T follicular helper cell (primary cell): ENCODE data around the gene MYO7A.

Experiments used
- DNase-seq: peaks from one replicate; pipeline ENCODE4 v3.0.0-alpha.2; 2020; ENCODE audit warnings: low read depth

MYO7A gene

GRCh38 chr11:77129069-77129841, 1.2 kb downstream of the MYO7A start:
- no peak for DNase-seq

GRCh38 chr11:77129842-77130756, 2.1 kb downstream of the MYO7A start:
- no peak for DNase-seq

- no peak for DNase-seq
Measured at GRCh38 chr11:77130763-77131513, 2.9 kb downstream of the MYO7A start.

DNA sequence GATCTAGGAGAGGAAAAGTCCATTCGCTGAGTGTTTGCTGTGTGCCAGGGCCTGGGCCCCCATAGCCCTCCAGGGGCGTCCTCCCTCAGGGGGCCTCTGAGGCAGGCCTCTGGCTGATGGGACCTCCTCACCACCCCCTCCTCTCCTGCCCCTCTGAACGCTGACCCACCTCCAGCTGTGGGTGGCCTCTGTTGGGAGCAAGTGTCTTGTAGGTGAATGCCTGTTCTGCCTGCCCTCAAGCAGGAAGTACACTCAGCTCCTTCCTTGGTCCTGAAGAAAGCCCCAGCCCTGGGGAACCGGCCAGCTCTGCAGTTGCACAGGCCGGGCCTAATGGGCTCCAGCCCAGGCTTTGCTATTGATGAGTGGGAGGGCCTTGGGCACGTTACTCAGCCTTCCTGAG, 3.5 kb downstream of the MYO7A start:
- no peak for DNase-seq

DNA sequence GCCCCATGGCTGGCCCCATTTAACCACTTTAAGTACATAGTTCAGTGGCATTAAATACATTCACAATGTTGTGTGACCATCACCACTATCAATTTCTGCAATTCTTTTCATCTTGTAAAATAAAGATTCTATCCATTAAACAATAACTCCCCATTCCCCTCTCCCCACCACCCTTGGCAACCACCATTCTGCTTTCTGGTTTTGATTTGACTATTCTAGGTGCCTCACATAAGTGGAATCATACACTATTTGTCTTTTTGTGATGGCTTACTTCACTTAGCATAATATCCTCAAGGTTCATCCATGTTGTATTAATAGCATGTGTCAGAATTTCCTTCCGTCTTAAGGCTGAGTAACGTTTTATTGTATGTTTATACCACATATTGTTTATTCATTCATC, 7.0 kb downstream of the MYO7A start:
- no peak for DNase-seq

GRCh38 chr11:77136074-77136473, 8.0 kb downstream of the MYO7A start:
- no peak for DNase-seq

DNA sequence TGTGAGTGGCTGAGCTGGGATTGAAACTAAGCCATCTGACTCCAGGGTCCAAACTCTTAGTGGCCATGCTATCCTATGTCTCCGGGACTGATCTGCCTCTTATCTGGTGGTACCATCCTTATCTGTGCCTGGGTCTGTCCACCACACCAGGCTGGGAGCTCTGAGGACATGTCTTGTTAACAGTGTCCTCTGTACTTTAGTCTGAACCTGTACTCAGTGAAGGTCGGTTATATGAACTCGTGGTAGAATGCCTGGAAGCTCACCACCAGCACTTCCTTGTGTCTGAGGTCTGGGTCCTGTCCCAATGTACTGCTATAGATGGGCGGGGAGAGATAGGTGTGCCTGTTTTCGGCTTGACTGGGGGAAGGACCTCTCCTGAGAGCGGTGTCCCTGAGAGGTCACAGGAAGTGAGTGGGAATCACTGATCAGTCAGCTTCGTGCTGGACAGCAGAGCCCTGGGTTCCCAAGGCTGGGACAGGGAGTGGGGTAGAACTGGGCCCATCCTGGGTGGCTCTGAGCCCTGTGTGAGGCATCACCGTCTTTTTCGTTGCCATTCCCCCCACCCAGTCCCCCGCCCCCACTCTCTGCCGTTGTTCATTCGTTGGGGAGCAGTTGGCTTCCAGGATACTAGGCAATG, 8.9 kb downstream of the MYO7A start:
- no peak for DNase-seq

DNA sequence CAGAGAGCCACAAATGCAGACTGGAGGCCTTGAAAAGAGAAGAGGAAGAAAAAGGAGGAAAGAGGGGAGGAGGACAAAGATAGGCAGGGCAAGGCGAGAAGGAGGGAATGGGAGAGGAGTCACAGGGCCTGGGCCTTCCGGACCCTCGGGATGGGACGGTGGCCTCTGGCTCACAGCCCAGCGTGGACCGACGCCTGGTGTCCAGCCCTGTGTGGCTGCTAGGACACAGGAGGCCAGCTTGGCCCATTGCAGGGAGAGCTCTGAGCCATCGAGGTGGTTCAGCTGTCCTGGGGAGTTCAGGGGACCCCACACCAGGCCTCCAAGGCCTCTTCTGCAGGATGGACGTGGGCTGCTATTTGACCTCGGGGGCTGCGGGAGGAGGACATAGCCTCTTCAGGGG, 9.4 kb downstream of the MYO7A start:
- DNase-seq, result no peak

- DNase-seq, result no peak
Measured at GRCh38 chr11:77138106-77138649, 10.1 kb downstream of the MYO7A start.

GRCh38 chr11:77139201-77139600, 11.2 kb downstream of the MYO7A start:
- no peak for DNase-seq

DNA sequence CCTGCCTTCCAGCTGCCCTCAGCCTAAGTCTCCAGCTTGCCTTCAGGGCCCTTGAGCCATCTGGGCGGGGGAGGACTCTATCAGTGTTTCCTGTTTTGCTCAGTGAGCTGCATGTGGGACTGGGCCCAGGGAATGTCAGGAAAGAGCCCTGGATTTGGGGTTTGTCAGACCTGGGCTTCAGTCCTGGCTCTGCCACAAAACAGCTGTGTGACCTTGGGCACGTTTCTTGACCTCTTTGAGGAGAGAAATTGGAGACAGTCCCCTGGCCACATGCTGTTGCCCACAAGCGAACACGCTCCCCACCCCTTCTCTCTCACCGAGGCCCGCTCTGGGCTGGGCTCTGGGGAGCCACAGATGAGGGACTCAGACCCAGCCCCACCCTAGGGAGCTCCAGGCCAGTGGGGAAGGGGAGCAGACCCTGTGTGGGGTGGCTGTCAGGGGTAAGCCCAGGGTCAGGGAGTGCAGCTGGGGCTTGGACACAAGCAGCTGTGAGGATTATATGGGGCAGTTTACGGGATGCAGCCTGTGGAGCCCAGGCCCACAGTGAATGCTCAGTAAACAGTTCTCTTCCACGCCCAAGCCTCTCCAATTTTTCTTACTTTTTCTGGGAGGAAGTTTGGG, 12.3 kb downstream of the MYO7A start:
- no peak for DNase-seq

GRCh38 chr11:77141034-77141433, 13.0 kb downstream of the MYO7A start:
- no peak for DNase-seq

DNA sequence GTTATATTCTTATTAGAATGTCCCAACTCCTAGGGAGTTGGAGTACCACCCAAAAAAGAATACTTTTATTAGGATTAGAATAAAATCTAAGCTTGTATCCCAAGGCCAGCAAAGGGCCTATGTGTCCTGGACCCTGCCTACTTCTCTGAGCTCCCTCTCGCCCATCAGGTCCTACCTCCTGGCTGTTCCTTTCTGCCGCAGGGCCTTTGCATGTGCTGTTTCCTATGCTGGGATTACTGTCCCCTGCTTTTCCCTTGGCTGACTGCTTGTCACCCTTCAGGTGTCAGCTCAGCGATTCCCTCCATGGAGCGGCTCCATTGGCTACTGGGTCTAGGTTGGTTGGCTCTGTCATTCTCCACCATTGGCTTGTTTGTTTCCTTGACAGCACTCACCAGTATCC, 13.4 kb downstream of the MYO7A start:
- DNase-seq, result no peak

GRCh38 chr11:77142091-77142975, 14.3 kb downstream of the MYO7A start:
- DNase-seq, result no peak

DNA sequence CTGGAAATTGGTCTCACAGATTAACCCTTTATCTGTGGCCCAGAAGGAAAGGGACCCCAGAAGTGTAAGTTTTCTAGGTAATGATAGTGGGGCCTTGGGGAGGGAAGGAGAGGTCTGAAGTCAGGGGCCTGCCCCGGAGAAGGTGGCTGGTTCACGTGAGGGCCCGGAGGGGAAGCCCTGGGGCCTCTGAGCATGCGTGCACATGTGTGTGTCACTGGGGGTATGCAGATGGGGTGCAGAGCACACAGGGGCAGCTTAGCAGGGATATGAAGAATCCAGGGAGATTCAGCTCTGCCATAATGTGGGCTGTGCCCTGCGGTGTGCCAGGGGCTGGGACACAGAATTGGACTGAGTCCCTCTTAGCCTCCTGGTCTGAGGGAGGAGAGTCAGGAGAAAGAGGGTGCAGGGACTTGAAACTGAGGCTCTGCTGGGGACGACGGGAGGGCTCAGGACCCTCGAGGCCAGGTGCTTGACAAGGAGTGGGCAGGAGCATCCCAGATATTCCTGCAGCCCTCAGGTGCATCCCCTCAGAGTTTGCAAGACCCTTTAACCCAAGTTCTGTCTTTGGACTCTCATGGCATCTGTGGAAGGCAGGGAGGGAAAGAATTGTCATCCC, 15.5 kb downstream of the MYO7A start:
- DNase-seq, result no peak

DNA sequence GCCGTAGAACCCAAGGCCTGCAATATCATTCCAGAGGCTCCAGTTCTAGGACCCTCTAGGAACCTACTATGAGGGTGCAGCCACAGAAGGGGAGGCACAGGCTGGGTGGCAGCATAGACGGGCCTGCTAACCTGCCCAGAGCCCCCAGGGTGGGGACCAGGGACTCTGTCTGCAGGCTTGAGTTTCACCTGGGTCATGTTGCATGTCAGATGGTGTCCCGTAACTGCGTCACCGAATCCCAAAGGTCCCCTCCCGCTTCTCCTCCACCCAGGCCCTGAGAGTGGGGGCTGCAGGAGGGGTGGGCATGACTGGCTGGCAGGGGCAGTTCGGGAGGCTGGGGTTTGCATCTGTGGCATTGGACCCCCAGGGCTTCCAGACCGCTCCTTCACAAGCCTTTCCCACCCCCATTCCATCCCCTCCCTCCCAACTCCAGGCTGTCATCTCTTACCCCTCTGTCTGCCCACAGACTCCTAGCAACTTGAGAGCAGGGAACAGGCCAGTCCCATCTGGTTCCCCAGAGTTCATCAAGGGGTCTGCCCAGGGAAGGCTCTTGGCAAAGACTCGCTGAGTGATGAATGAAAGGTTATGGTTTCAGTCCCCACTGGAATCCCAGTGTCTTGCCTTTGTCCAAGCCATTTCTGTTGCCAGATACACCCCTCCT, 16.3 kb downstream of the MYO7A start:
- no peak for DNase-seq

GRCh38 chr11:77144857-77145428, 16.9 kb downstream of the MYO7A start:
- no peak for DNase-seq

DNA sequence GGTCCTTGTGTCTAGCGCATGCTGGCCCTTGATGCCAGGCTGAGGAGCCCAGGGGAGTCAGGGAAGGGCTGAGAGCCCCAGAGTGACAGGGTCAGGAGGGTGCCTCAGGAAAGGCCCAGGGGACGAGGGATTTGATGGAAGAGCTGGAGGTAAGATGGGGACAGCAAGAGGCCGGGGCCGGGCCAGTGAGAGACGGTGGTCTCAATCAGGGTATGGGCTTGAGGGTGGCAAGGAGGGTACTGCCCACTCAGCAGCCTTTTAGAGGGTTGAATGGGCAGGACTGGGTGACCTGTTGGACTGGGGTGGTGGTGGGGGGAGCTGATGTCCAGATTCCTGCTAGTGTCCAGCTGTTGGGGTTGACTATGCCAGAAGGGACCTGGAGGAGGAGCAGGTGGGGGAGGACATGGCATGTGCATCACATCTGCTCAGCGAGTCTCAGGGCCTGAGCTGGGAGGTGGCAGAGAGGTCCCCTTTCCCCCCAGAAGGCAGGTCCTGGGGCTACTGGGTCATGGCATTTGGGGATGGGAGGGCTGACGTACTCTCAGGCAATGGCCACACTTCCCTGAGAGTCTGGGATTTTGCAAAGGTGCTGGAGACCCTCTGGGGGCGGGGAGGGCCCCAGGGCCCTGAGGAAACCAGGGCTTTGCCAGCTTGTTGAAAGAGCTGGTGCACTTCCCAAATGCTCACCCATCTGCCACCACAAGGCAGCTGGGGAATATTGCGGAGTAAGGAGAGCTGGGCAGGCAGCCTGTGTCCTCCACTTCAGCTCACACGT, 18.4 kb downstream of the MYO7A start:
- no peak for DNase-seq
